Stimulated activated CD8-positive, alpha-beta memory T cell treated with anti-CD3 and anti-CD28 coated beads, Interleukin-12 subunit alpha, Interleukin-12 subunit beta, amount 100 ng/mL, for 24 hours (primary cell): ENCODE data around the gene PROCA1.
"Not testable (repeated sequence)": the region's sequence is repeated elsewhere in the genome, so short reads cannot be mapped to it uniquely, and the experiment has no call there.

Source experiments
- DNase-seq: peaks from one replicate; pipeline ENCODE4 v3.0.0-alpha.2; 2020; ENCODE audit errors: extremely low read depth

The PROCA1 gene

GRCh38 chr17:28725660-28726225 is 14.1 kb upstream of the PROCA1 start:
- no peak for DNase-seq

DNA sequence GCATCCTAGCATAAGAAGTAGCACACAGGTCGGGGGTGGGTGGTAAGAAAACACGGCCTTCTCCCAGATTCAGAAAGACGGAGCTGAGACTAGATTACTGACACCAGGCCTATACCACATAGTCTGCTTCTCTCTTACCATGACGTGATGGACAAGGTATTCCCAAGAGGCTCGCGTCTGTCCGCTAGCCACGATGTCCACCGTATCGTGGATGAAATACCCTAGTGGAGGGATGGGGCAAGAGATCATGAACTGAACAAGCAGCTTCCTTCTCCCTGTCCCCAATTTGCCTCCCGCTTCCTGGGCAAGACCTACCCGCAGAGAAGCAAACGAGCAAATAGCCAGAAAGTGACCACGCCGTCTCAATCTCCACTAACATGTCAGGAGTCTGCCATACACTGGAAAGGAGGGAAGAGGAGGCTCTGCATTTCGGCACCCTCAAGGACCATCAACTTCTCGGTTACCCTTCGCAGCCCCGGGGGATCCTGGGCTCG is 13.5 kb upstream of the PROCA1 start:
- no peak for DNase-seq

DNA sequence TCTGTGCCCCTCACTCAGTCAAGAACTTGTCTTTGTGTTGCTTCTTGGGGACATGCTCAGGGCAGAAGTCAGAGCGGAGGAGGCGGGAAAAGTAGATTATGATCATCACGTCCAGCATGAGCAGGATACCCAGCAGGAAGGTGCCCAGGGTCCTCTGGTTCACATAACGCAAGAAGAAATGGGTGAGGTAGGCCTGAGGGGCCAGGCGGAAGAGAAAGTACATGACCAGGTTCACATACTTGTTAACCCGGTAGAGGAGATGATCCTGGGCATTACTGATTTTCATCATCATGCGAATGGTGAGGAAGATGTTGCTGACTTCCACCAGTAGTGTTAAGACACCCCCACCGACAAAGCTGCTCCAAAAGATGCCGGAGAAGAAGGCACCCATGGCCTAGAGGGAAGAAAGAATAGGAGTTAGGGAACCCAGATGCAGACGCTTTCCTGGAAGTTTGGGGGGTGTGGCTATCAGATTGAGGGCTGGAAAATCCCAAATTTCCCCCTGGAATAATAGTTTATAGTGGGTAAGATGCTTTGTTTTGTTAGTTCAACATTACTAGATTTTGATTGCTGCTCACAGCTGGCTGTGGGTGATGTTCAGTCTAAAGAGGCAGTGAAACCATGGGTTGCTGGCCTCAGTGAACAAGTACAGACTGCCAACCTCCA is 12.9 kb upstream of the PROCA1 start:
- no peak for DNase-seq

- DNase-seq = not testable (repeated sequence)
Measured at GRCh38 chr17:28723836-28724499, 12.3 kb upstream of the PROCA1 start.

DNA sequence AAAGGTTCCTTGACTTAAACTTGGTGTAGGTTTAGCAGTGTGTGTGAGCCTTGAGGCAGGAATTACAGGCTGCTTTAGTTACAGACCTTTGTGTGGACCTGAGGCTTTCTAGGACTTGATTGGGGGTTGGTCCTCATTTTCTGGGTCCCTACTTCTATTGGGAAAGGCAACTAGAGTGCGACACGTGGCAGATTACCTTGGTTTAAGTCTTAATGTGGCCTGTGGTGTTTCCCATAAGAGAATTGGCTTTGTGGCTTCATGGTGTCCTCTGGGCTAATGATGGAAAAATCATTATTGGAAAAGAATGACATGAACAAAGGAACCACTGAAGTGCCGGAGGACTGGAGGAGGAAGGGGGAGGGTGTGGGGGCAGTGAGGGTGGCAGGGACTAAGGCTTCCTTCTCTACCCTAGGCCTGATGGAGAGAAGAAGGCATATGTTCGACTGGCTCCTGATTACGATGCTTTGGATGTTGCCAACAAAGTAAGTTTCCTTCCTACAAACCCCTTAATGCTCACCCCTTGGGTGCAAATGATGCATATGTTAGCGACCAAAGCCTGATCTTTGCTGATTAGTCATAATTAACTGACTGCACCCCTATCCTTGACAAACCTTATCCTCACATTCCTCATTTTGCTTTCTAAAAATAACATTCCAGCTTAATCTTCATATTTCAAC is 11.6 kb upstream of the PROCA1 start:
- no peak for DNase-seq

DNA sequence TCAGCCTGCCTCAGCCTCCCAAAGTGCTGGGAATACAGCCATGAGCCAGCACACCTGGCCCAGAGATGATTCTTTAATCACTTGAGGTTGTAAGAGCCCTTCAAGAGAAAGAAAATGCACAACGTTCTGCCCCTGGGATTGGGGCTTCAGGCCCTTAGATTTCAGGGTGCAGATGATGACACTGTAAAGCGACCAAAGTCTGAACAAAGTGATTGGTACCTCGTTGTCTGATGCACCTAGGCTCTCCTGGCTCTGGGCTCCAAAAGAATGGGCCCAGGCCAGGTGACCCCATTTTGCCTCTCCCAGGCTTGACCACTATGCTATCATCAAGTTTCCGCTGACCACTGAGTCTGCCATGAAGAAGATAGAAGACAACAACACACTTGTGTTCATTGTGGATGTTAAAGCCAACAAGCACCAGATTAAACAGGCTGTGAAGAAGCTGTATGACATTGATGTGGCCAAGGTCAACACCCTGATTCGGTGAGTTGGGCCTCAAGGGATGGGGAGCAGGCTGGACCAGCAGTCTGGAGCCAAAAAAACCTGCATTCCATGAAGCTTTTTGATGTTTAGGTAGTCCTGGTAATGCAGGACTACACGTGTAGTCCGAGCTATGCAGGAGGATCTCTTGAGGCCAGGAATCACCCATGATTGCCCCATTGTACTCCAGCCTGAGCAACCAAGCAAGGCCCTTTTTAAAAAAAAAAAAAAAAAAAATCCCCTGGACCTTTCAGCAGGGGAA is 10.9 kb upstream of the PROCA1 start:
- no peak for DNase-seq

- not testable (repeated sequence) for DNase-seq
Measured at GRCh38 chr17:28720997-28721329, 9.3 kb upstream of the PROCA1 start.

DNA sequence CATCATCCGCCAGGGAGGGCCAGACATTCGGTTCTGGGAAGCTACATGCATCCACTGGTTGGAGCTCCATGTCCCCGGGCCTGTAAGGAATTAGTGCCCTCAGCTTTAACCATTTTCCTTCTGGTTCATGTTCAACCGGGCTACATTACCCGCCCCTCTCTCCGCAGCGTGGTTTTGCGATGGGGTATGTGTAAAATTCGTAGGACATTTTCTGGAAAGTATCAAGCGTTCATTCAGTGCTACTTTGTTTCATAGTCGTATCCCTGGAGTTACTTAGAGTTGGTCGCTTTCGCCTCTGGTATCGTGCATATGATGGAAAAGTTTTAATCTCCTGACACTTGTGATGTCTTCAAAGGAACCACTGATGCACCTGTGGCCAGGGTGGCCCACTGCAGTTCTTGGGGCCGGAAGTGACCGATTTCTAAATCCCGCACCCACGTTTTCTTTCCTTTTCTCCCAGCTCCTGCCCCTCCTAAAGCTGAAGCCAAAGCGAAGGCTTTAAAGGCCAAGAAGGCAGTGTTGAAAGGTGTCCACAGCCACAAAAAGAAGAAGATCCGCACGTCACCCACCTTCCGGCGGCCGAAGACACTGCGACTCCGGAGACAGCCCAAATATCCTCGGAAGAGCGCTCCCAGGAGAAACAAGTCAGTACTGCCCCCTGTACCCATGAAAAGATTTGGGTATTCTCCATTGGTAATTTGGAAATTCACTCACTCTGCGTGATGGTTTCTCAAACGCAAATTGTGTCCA is 8.7 kb upstream of the PROCA1 start:
- DNase-seq = no peak

- no peak for DNase-seq
Measured at GRCh38 chr17:28719021-28719433, 7.3 kb upstream of the PROCA1 start.

DNA sequence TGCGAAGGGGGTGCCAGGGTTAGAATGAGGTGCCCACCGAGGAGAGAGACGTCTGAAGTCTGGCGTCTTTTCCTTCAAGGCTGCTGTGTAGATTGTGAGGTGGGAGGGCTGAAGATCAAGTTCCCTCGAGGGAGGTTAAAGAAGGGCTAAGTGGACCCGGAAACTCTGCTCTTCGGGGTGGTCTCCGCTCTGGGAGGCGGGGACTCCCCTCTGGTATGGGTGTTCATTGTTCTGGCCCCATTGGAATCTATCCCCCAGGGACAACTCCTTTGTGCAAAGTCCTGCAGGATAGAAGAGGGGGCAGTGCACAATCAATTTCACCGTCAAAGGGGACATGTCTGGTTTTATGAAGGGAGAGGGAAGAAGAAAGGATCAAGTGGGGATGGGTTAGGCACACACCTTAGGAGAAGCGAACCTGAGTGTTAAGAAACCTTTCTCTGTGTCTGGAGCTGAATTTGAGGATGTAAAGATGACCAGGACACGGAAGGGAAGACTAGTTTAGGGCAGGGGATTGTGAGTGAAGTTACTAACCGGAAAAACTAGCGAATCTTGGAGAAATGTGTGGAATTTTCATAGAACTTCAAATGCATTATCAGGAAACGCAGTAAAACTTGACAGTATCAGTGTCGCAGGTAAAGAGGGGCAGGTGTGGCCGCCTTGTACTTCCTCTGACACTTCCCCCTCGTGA is 6.8 kb upstream of the PROCA1 start:
- no peak for DNase-seq

GRCh38 chr17:28717578-28718332 is 6.1 kb upstream of the PROCA1 start, which contains the start of gene RAB34:
Gene RAB34 (minus strand): TSS chr17:28717868. CDS start chr17:28717266, 602 bp downstream.
- no peak for DNase-seq

DNA sequence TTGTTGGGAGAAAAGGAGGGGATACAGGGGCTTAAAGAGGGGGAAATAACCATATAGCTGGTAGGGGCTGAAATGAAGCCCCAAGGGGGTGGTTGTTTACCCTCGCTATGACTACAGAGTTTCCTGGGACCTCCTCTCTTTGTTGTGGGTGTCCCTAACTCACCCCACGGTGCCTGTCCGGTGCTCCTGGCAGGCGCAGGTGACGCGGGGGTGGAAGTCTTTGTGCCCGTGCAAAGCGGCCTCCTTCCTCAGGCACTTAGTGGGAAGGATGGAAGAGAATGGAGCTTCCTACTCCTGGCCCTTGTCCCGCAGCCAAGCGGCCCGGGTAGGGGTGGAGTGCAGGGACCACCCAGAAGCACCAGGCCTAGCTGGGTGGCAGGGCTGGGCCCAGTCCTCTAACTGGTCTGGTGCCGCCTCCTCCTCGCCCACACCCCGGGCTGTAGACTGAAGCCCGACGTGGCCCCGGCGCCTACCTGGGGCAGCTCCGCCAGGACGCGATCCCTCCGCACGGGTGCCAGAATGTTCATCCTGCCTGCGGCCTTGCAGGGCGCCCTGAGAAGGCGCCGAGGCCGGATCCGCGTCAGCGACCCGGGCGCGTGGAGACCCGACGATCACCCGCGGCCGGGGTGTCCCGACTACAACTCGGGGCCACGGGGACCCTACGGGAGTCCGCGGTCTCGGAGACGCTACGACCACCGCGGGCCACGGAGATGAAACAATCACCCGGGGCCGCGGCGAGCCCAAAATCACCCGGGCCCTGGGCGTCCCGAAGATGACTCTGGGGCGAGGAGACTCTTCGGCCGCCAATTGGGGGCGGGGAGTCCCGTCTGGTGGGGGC is 5.3 kb upstream of the PROCA1 start:
- DNase-seq = no peak

GRCh38 chr17:28715217-28715616 is 3.5 kb upstream of the PROCA1 start:
- no peak for DNase-seq

GRCh38 chr17:28714281-28714680 is 2.6 kb upstream of the PROCA1 start:
- no peak for DNase-seq

DNA sequence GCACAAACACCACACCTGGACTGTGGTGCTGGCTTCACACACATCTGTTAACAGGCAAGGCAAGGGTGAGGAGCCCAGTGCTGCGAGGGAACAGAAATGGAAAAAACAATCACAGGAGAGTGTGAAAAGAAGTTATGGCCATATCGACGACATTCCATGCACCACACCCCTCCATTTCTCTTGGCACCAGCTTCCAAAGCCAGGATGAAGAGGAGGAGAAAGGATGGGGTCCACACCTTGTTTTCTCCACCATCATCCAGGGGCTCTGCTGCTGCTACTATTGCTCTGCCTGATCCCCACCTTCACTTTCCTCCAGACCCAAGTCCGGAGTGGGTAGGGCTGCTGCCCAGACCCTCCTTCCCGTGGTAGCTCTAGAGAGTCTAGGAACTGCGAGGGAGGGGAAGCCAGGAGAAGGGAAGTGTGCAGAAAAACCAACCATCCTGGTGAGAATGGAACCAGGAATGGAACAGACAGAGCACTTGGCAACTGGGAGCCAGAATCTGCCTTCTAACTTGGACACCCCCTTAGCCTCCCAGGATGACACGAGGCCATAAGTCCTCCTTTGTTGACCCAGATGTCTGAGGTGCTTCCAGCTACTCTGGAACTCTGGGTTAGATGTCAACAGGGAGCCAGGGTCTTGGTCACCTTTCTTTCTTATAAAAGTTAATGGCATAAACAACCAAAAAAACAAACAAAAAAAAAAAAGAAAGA is 1.2 kb upstream of the PROCA1 start:
- DNase-seq = no peak

DNA sequence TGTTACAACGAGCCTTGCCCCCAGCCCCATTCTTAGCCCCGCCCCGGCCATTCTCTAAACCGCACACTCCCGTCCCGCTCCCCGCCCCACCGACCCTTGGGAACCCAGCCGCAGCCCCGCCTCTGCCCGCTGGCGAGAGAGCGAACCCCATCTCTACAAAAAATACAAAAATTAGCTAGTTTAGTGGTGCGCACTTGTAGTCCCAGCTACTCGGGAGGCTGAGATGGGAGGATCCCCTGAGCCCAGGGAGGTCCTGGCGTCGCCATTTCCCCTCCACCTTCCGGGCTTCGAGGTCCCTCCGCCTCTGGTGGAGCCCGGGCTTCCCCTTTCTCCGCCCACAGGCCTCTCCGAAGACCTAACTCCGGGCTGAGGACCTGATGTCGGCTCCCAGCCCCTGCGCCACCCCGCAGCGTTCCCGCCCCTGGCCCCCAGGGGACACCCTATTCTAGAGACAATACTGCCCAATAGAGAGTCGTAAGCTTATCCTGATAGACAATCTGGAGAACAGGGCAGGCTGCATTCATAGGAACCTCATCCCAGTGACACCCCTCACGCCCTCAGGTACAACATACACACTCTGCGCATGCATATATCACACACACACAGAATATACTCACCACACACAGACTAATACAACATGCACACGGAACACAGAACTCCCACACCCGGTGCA is 480 bp upstream of the PROCA1 start:
- DNase-seq = no peak

- no peak for DNase-seq
Measured at GRCh38 chr17:28710861-28711722, 596 bp downstream of the PROCA1 start.
